Caco-2 (cell line): Measurements from ENCODE around the gene HPN. TPM values are rescaled to one million over a fixed set of nuclear protein-coding genes. Genes with fewer than 3 reads are reported as not detected.

ENCODE experiments used
- BruUV-seq: library from RNA; stranded (reverse); fragments of 400-500 nt; replicated peaks from 2 replicates; lab custom pipeline; 2021; lab: Mats Ljungman, UMichigan
- CTCF ChIA-PET: fragments of 300-600 bp; sonication (Branson Sonifier 250); formaldehyde crosslinking; loops from one replicate; lab custom pipeline; 2022; ENCODE audit warnings: antibody characterized with exemption; lab: Charles Lee
- POLR2A ChIA-PET: fragments of 300-600 bp; sonication (Branson Sonifier 250); formaldehyde crosslinking; loops from one replicate; lab custom pipeline; 2022; ENCODE audit warnings: antibody characterized with exemption; lab: Charles Lee
- DNase-seq, 2 experiments: peaks; one replicate each; pipeline versions ENCODE4 v3.0.0 to v3.0.0-alpha.2; 2020 to 2022
- H3K27me3 ChIP-seq: replicated peaks from 2 replicates; pipeline ENCODE4 v1.6.0; 2011; ENCODE audit warnings: low read length; ENCODE audit not compliant: control insufficient read depth, insufficient read depth
- H3K36me3 ChIP-seq: 2 replicates; pipeline ENCODE4 v1.5.1; 2011; ENCODE audit warnings: low read length; ENCODE audit not compliant: control insufficient read depth, insufficient read depth
- H3K4me1 ChIP-seq: fragments of 250-450 bp; sonication (Bioruptor Pico); 2 replicates; pipeline ENCODE4 v1.5.1; 2020; ENCODE audit warnings: mild to moderate bottlenecking
- H3K4me3 ChIP-seq: 2 replicates; pipeline ENCODE4 v1.5.1; 2011; ENCODE audit warnings: low read depth, mild to moderate bottlenecking, control low read depth, low read length
- H3K9me3 ChIP-seq: fragments of 250-450 bp; sonication (Bioruptor Pico); 2 replicates; pipeline ENCODE4 v1.5.1; 2020; ENCODE audit warnings: mild to moderate bottlenecking, moderate library complexity
- H3K27ac Mint-ChIP-seq: one replicate; pipeline ENCODE4 v1.8.0; 2022; ENCODE audit warnings: mixed read lengths; ENCODE audit not compliant: unreplicated experiment
- H3K27me3 Mint-ChIP-seq: one replicate; pipeline ENCODE4 v1.8.0; 2022; ENCODE audit warnings: mixed read lengths; ENCODE audit not compliant: insufficient read depth, unreplicated experiment
- H3K36me3 Mint-ChIP-seq: one replicate; pipeline ENCODE4 v1.8.0; 2022; ENCODE audit warnings: mild to moderate bottlenecking, mixed read lengths; ENCODE audit not compliant: insufficient read depth, unreplicated experiment
- H3K4me1 Mint-ChIP-seq: one replicate; pipeline ENCODE4 v1.8.0; 2022; ENCODE audit warnings: low read depth, mixed read lengths; ENCODE audit not compliant: unreplicated experiment
- H3K4me3 Mint-ChIP-seq: one replicate; pipeline ENCODE4 v1.8.0; 2022; ENCODE audit warnings: mild to moderate bottlenecking, moderate library complexity, mixed read lengths; ENCODE audit not compliant: unreplicated experiment
- H3K9me3 Mint-ChIP-seq: one replicate; pipeline ENCODE4 v1.8.0; 2022; ENCODE audit warnings: mixed read lengths; ENCODE audit not compliant: unreplicated experiment
- CTCF ChIP-seq, 2 experiments: fragments of 200-600 bp in 1 of 2; IDR thresholded peaks; 1 replicate in 1 of 2; 2 replicates in 1 of 2; pipeline versions ENCODE4 v1.5.1 to v1.8.0; 2011 to 2022; ENCODE audit warnings: antibody characterized with exemption in 1 of 2, control low read depth in 1 of 2, inconsistent platforms in 1 of 2, low read depth in 1 of 2, low read length in 1 of 2, mild to moderate bottlenecking in 1 of 2, moderate library complexity in 1 of 2; ENCODE audit not compliant: insufficient read depth in 1 of 2, severe bottlenecking in 1 of 2, unreplicated experiment in 1 of 2
- intact Hi-C: fragments of 100-400 bp; cut with micrococcal nuclease; formaldehyde crosslinking; loops from one replicate; pipeline ENCODE4 v1.10.0; 2022; ENCODE audit not compliant: unreplicated experiment
- total RNA-seq: library from RNA; stranded (reverse); gene quantifications from 2 replicates; pipeline ENCODE4 v1.2.3, GENCODE V29; 2022

The HPN gene
- total RNA-seq, 1 experiment from 2014 or later, result 20.8 TPM

- no TSS peak for BruUV-seq
- no peaks in the 10 kb centered on the region for H3K4me1 Mint-ChIP-seq
- CTCF ChIA-PET, result no interaction called here
- TF ChIP-seq CTCF (IDR thresholded peaks at IDR 0.05; ENCODE audit: insufficient read depth in 1 of 2, low read depth in 1 of 2, low read length in 1 of 2, severe bottlenecking in 1 of 2, unreplicated experiment in 1 of 2), result no peak
- DNase-seq, result no peak
- H3K27me3 ChIP-seq, result no peaks in the 10 kb centered on the region
- H3K36me3 ChIP-seq, result no peaks in the 10 kb centered on the region; the same call in none of the 2 replicates
- no peak overlapping the region for H3K4me3 Mint-ChIP-seq
- H3K4me3 ChIP-seq, result no peak overlapping the region
- no peaks in the 10 kb centered on the region for H3K9me3 ChIP-seq
- no peaks in the 10 kb centered on the region for H3K9me3 Mint-ChIP-seq
- peaks cover 22% of the 10 kb centered on the region for H3K36me3 Mint-ChIP-seq
- H3K27ac Mint-ChIP-seq, result no peak overlapping the region
- intact Hi-C loops, result no loop called here
- POLR2A ChIA-PET, result no interaction called here
- H3K4me1 ChIP-seq, result no peaks in the 10 kb centered on the region
- H3K27me3 Mint-ChIP-seq, result no peaks in the 10 kb centered on the region
Measured at GRCh38 chr19:35052599-35053190, 11.2 kb downstream of the HPN start.

GRCh38 chr19:35053667-35054293 is 12.3 kb downstream of the HPN start:
- no peaks in the 10 kb centered on the region for H3K4me1 Mint-ChIP-seq
- H3K27me3 Mint-ChIP-seq, result no peaks in the 10 kb centered on the region
- no peak overlapping the region for H3K4me3 Mint-ChIP-seq
- BruUV-seq, result no TSS peak
- H3K36me3 Mint-ChIP-seq, result peaks cover 22% of the 10 kb centered on the region
- Histone ChIP-seq H3K4me1 (no peaks in the 10 kb centered on the region), H3K36me3 (no peaks in the 10 kb centered on the region; the same call in none of the 2 replicates), H3K9me3 (no peaks in the 10 kb centered on the region), H3K27me3 (no peaks in the 10 kb centered on the region), H3K4me3 (no peak overlapping the region)
- ChIA-PET CTCF (interaction anchor here (0.9 kb wide), 1 partner anchor 9 kb away, joined by 3 read pairs; no protein-coding TSS in a partner anchor), POLR2A (no interaction called here)
- H3K27ac Mint-ChIP-seq, result no peak overlapping the region
- no peaks in the 10 kb centered on the region for H3K9me3 Mint-ChIP-seq
- DNase-seq, result no peak
- intact Hi-C loops, result no loop called here
- no peak for TF ChIP-seq CTCF (IDR thresholded peaks at IDR 0.05; ENCODE audit: insufficient read depth in 1 of 2, low read depth in 1 of 2, low read length in 1 of 2, severe bottlenecking in 1 of 2, unreplicated experiment in 1 of 2)

- Histone ChIP-seq H3K27me3 (no peaks in the 10 kb centered on the region), H3K9me3 (no peaks in the 10 kb centered on the region), H3K4me3 (no peak overlapping the region), H3K36me3 (no peaks in the 10 kb centered on the region; the same call in none of the 2 replicates), H3K4me1 (no peaks in the 10 kb centered on the region)
- CTCF ChIA-PET, result interaction anchor here (1.5 to 1.7 kb wide), 2 partner anchors 10 to 12 kb away, joined by 7 to 8 read pairs; no protein-coding TSS in a partner anchor
- intact Hi-C loops, result no loop called here
- H3K9me3 Mint-ChIP-seq, result no peaks in the 10 kb centered on the region
- DNase-seq, result no peak
- POLR2A ChIA-PET, result no interaction called here
- H3K27ac Mint-ChIP-seq, result no peak overlapping the region
- no peaks in the 10 kb centered on the region for H3K4me1 Mint-ChIP-seq
- TF ChIP-seq CTCF (IDR thresholded peaks at IDR 0.05; ENCODE audit: insufficient read depth in 1 of 2, low read depth in 1 of 2, low read length in 1 of 2, severe bottlenecking in 1 of 2, unreplicated experiment in 1 of 2), result no peak
- H3K4me3 Mint-ChIP-seq, result no peak overlapping the region
- BruUV-seq, result no TSS peak
- H3K27me3 Mint-ChIP-seq, result no peaks in the 10 kb centered on the region
- peaks cover 22% of the 10 kb centered on the region for H3K36me3 Mint-ChIP-seq
Measured at GRCh38 chr19:35054626-35055025, 13.1 kb downstream of the HPN start.
